Epithelial cell of esophagus (primary cell): Measurements from ENCODE around the gene FHOD3.

Experiments used
- DNase-seq: peaks from one replicate; pipeline ENCODE4 v3.0.0; 2010; ENCODE audit warnings: low read depth
- H3K4me3 ChIP-seq: 2 replicates; pipeline ENCODE4 v1.5.1; 2011; ENCODE audit warnings: mild to moderate bottlenecking, low read length, control low read depth
- CTCF ChIP-seq: IDR thresholded peaks from 2 replicates; pipeline ENCODE4 v1.5.1; 2011; ENCODE audit warnings: low read depth, mild to moderate bottlenecking, low read length, control low read depth, inconsistent platforms; ENCODE audit not compliant: insufficient read depth; ENCODE audit errors: missing control alignments

The FHOD3 gene

GRCh38 chr18:36279001-36279400 lies 18.5 kb upstream of the FHOD3 start:
- no peak for TF ChIP-seq CTCF
- no peak for DNase-seq
- H3K4me3 ChIP-seq = no peak overlapping the region

GRCh38 chr18:36281936-36282335 lies 15.6 kb upstream of the FHOD3 start:
- no peak for DNase-seq
- H3K4me3 ChIP-seq = no peak overlapping the region
- no peak for TF ChIP-seq CTCF

GRCh38 chr18:36283448-36283847 lies 14.1 kb upstream of the FHOD3 start:
- H3K4me3 ChIP-seq = no peak overlapping the region
- TF ChIP-seq CTCF = no peak
- DNase-seq = no peak

GRCh38 chr18:36284268-36284667 lies 13.2 kb upstream of the FHOD3 start:
- no peak overlapping the region for H3K4me3 ChIP-seq
- DNase-seq = no peak
- no peak for TF ChIP-seq CTCF

- peak; percentile 74 for DNase-seq
- peak; percentile 86 for TF ChIP-seq CTCF
- no peak overlapping the region for H3K4me3 ChIP-seq
These were observed 12.7 kb upstream of the FHOD3 start for GRCh38 chr18:36284671-36285295.

GRCh38 chr18:36287653-36288052 lies 9.9 kb upstream of the FHOD3 start:
- H3K4me3 ChIP-seq = no peak overlapping the region
- no peak for DNase-seq
- no peak for TF ChIP-seq CTCF

GRCh38 chr18:36288689-36289088 lies 8.8 kb upstream of the FHOD3 start:
- no peak for TF ChIP-seq CTCF
- no peak overlapping the region for H3K4me3 ChIP-seq
- DNase-seq = no peak
